ENCODE results near the gene GAMT. TPM values are rescaled to one million over a fixed set of nuclear protein-coding genes. Genes with fewer than 3 reads are reported as not detected.
A peak's percentile ranks its signal among the peaks of the same experiment; 100 is the strongest.

The GAMT gene
- total and polyA plus RNA-seq, 2 of the 13 experiments (the other 11 are each of a cell fraction or from before 2014, with no cell fraction given): 115 to 124 TPM

DNA sequence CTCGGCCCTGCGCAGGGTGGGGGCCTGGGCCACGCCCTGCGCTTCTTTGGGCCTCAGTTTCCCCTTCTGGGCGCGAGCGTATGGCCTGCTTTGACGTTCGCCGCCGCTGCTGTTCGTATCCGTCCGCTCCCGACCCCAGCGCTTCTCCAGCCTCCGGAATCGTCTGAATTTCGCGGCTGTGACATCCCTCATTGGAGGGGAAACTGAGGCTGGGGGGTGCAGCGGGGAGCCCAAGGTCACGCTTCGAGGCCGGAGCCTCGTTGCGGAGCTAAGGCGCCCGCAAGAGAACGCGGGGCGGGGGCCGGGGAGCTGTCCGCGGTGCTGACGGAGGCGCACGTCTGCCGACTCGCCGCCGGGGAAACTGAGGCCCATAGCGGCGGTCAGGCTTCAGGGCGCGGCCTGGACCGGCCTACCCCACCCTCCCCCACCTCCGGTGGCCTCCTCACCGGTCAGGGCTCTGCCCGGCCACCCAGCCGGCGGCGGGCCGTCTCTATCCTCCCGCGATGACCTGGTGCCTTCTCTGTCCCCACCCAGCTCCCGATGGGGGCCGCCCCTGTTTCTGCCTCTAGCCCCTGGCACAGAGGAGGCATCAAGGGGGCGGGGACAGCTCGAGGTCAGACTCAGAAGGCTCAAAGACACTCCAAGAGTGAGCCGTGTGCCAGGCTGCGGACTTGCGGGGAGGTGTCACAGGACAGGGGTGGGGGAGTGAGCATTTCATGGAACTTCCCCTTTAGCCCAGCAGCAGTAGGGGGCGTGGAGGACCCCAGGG lies 45.6 kb upstream of the GAMT start (continued):
- TF ChIP-seq, protein P1, sequence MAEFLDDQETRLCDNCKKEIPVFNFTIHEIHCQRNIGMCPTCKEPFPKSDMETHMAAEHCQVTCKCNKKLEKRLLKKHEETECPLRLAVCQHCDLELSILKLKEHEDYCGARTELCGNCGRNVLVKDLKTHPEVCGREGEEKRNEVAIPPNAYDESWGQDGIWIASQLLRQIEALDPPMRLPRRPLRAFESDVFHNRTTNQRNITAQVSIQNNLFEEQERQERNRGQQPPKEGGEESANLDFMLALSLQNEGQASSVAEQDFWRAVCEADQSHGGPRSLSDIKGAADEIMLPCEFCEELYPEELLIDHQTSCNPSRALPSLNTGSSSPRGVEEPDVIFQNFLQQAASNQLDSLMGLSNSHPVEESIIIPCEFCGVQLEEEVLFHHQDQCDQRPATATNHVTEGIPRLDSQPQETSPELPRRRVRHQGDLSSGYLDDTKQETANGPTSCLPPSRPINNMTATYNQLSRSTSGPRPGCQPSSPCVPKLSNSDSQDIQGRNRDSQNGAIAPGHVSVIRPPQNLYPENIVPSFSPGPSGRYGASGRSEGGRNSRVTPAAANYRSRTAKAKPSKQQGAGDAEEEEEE (CRISPR knock-in tag; IDR thresholded peaks at IDR 0.05; ENCODE audit: borderline replicate concordance): no peak
- TF ChIP-seq HOXA9 (CRISPR knock-in tag; IDR thresholded peaks at IDR 0.05; ENCODE audit: borderline replicate concordance) (0 out of 2 replicates have a peak, but pooled peaks have one; percentile 53), WIZ (CRISPR knock-in tag; IDR thresholded peaks at IDR 0.05) (peak; percentile 77), SOX5 (CRISPR knock-in tag; IDR thresholded peaks at IDR 0.05; ENCODE audit: borderline replicate concordance) (peak; percentile 15; the same call in 1 of the 2 replicates), HES4 (CRISPR knock-in tag; IDR thresholded peaks at IDR 0.05; ENCODE audit: borderline replicate concordance) (peak; percentile 49; the same call in 1 of the 2 replicates), CAMTA2 (CRISPR knock-in tag; IDR thresholded peaks at IDR 0.05; ENCODE audit: borderline replicate concordance) (peak; percentile 25; the same call in 1 of the 2 replicates), EP300 (IDR thresholded peaks at IDR 0.05; ENCODE audit: low read depth in 2 of 2, low read length in 2 of 2) (no peak), EP300 (CRISPR knock-in tag; IDR thresholded peaks at IDR 0.05; ENCODE audit: borderline replicate concordance) (no peak), ZNF780A (CRISPR knock-in tag; IDR thresholded peaks at IDR 0.05) (no peak), MIER2 (CRISPR knock-in tag; IDR thresholded peaks at IDR 0.05) (peak; percentile 94), ATAD3A (CRISPR knock-in tag; IDR thresholded peaks at IDR 0.05) (no peak), RAD21 (CRISPR knock-in tag; IDR thresholded peaks at IDR 0.05) (no peak), BORCS8-MEF2B (CRISPR knock-in tag; IDR thresholded peaks at IDR 0.05) (peak; percentile 30; the same call in 1 of the 2 replicates), NFKBIZ (CRISPR knock-in tag; IDR thresholded peaks at IDR 0.05) (peak; percentile 66; the same call in 1 of the 2 replicates), ZMAT3 (CRISPR knock-in tag; conservative IDR thresholded peaks at IDR 0.05) (no peak; the same call in 1 of the 2 replicates), BCL6 (CRISPR knock-in tag; IDR thresholded peaks at IDR 0.05) (0 out of 2 replicates have a peak, but pooled peaks have one; percentile 26)
- TF ChIP-seq, protein P2, sequence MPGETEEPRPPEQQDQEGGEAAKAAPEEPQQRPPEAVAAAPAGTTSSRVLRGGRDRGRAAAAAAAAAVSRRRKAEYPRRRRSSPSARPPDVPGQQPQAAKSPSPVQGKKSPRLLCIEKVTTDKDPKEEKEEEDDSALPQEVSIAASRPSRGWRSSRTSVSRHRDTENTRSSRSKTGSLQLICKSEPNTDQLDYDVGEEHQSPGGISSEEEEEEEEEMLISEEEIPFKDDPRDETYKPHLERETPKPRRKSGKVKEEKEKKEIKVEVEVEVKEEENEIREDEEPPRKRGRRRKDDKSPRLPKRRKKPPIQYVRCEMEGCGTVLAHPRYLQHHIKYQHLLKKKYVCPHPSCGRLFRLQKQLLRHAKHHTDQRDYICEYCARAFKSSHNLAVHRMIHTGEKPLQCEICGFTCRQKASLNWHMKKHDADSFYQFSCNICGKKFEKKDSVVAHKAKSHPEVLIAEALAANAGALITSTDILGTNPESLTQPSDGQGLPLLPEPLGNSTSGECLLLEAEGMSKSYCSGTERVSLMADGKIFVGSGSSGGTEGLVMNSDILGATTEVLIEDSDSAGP (CRISPR knock-in tag; IDR thresholded peaks at IDR 0.05; ENCODE audit: borderline replicate concordance): peak; percentile 65; the same call in 1 of the 2 replicates
- TF ChIP-seq, protein P3, sequence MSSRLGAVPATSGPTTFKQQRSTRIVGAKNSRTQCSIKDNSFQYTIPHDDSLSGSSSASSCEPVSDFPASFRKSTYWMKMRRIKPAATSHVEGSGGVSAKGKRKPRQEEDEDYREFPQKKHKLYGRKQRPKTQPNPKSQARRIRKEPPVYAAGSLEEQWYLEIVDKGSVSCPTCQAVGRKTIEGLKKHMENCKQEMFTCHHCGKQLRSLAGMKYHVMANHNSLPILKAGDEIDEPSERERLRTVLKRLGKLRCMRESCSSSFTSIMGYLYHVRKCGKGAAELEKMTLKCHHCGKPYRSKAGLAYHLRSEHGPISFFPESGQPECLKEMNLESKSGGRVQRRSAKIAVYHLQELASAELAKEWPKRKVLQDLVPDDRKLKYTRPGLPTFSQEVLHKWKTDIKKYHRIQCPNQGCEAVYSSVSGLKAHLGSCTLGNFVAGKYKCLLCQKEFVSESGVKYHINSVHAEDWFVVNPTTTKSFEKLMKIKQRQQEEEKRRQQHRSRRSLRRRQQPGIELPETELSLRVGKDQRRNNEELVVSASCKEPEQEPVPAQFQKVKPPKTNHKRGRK (CRISPR knock-in tag; IDR thresholded peaks at IDR 0.05): no peak
- TF ChIP-seq, protein P4, sequence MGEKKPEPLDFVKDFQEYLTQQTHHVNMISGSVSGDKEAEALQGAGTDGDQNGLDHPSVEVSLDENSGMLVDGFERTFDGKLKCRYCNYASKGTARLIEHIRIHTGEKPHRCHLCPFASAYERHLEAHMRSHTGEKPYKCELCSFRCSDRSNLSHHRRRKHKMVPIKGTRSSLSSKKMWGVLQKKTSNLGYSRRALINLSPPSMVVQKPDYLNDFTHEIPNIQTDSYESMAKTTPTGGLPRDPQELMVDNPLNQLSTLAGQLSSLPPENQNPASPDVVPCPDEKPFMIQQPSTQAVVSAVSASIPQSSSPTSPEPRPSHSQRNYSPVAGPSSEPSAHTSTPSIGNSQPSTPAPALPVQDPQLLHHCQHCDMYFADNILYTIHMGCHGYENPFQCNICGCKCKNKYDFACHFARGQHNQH (CRISPR knock-in tag; IDR thresholded peaks at IDR 0.05): peak; percentile 73; the same call in 1 of the 2 replicates
- TF ChIP-seq, protein P5, sequence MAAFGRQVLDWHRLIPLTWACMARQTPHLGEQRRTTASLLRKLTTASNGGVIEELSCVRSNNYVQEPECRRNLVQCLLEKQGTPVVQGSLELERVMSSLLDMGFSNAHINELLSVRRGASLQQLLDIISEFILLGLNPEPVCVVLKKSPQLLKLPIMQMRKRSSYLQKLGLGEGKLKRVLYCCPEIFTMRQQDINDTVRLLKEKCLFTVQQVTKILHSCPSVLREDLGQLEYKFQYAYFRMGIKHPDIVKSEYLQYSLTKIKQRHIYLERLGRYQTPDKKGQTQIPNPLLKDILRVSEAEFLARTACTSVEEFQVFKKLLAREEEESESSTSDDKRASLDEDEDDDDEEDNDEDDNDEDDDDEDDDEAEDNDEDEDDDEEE (CRISPR knock-in tag; IDR thresholded peaks at IDR 0.05): no peak; the same call in 1 of the 2 replicates
- TF ChIP-seq, protein P6, sequence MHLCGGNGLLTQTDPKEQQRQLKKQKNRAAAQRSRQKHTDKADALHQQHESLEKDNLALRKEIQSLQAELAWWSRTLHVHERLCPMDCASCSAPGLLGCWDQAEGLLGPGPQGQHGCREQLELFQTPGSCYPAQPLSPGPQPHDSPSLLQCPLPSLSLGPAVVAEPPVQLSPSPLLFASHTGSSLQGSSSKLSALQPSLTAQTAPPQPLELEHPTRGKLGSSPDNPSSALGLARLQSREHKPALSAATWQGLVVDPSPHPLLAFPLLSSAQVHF (CRISPR knock-in tag; IDR thresholded peaks at IDR 0.05): 0 out of 2 replicates have a peak, but pooled peaks have one; percentile 52

Data from HepG2 (cell line).